Measurements from ENCODE around the gene MYH14. TPM values are rescaled to one million over a fixed set of nuclear protein-coding genes. Genes with fewer than 3 reads are reported as not detected.

The MYH14 gene
- total and polyA plus RNA-seq, 2 donors (not counting 1 experiment from before 2014, with no cell fraction given): not detected

GRCh38 chr19:50258918-50259372, 55.5 kb downstream of the MYH14 start:
- no peaks in the 10 kb centered on the region for H3K9me3 ChIP-seq (ENCODE audit: control insufficient read depth, insufficient read depth, low read depth, low read length)
- H3K4me3 ChIP-seq (replicated peaks in 1 of 4; ENCODE audit: control extremely low read depth in 1 of 4, insufficient read depth in 1 of 4, low read depth in 3 of 4, low read length in 4 of 4): no peak overlapping the region
- H3K27ac ChIP-seq (ENCODE audit: insufficient read depth, low read length): no peak overlapping the region
- no peaks in the 10 kb centered on the region for H3K27me3 ChIP-seq (ENCODE audit: control insufficient read depth, insufficient read depth, low read length)
- H3K9ac ChIP-seq (ENCODE audit: insufficient read depth, low read length): no peak overlapping the region
- H3K36me3 ChIP-seq (ENCODE audit: control insufficient read depth, insufficient read depth, low read length): no peaks in the 10 kb centered on the region
- no peak overlapping the region for H2AFZ ChIP-seq (ENCODE audit: low read length)
- H3K4me2 ChIP-seq (ENCODE audit: extremely low read depth, insufficient read depth, low read length): no peak overlapping the region
- no peaks in the 10 kb centered on the region for H3K79me2 ChIP-seq (ENCODE audit: control insufficient read depth, insufficient read depth, low read length)
- TF ChIP-seq CTCF (conservative IDR thresholded peaks at IDR 0.05 in 1 of 2, IDR thresholded peaks at IDR 0.05 in 1 of 2; ENCODE audit: low read depth in 1 of 2, low read length in 2 of 2) (peak in 1 of 2 donors; percentile 3), EZH2 (IDR thresholded peaks at IDR 0.05; ENCODE audit: low read length, missing control alignments) (no peak)
- no peak for DNase-seq (ENCODE audit: low read depth in 2 of 2)
- no peaks in the 10 kb centered on the region for H3K4me1 ChIP-seq (ENCODE audit: control insufficient read depth, extremely low read depth, insufficient read depth, low read length)
- H4K20me1 ChIP-seq (ENCODE audit: control insufficient read depth, extremely low read depth, insufficient read depth, low read length): no peaks in the 10 kb centered on the region

DNA sequence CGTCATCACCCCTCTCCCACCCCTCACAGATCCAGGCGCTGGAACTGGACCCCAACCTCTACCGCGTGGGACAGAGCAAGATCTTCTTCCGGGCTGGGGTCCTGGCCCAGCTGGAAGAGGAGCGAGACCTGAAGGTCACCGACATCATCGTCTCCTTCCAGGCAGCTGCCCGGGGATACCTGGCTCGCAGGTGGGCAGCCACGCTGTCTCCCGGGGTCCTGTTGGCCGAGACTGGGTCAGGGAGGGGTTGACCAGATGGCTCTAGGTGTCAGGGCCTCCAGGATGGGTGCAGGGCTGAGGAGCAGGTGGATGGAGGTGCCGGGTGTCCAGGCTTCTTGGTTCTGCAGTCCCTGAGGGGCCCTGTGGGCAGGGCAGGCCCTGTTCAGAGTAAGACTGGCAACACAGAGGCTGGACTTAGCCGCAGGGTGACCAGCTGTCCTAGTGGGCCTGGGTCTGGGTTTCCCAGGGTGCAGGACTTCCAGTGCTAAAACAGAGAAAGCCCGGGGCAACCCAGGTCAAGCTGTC, 58.1 kb downstream of the MYH14 start:
- no peak overlapping the region for H2AFZ ChIP-seq (ENCODE audit: low read length)
- H3K27ac ChIP-seq (ENCODE audit: insufficient read depth, low read length): no peak overlapping the region
- H3K9me3 ChIP-seq (ENCODE audit: control insufficient read depth, insufficient read depth, low read depth, low read length): no peaks in the 10 kb centered on the region
- TF ChIP-seq CTCF (conservative IDR thresholded peaks at IDR 0.05 in 1 of 2, IDR thresholded peaks at IDR 0.05 in 1 of 2; ENCODE audit: low read depth in 1 of 2, low read length in 2 of 2) (no peak), EZH2 (IDR thresholded peaks at IDR 0.05; ENCODE audit: low read length, missing control alignments) (no peak)
- no peaks in the 10 kb centered on the region for H3K79me2 ChIP-seq (ENCODE audit: control insufficient read depth, insufficient read depth, low read length)
- H3K27me3 ChIP-seq (ENCODE audit: control insufficient read depth, insufficient read depth, low read length): no peaks in the 10 kb centered on the region
- H3K4me2 ChIP-seq (ENCODE audit: extremely low read depth, insufficient read depth, low read length): no peak overlapping the region
- H3K4me1 ChIP-seq (ENCODE audit: control insufficient read depth, extremely low read depth, insufficient read depth, low read length): no peaks in the 10 kb centered on the region
- no peak for DNase-seq (ENCODE audit: low read depth in 2 of 2)
- H3K36me3 ChIP-seq (ENCODE audit: control insufficient read depth, insufficient read depth, low read length): no peaks in the 10 kb centered on the region
- no peaks in the 10 kb centered on the region for H4K20me1 ChIP-seq (ENCODE audit: control insufficient read depth, extremely low read depth, insufficient read depth, low read length)
- H3K4me3 ChIP-seq (replicated peaks in 1 of 4; ENCODE audit: control extremely low read depth in 1 of 4, insufficient read depth in 1 of 4, low read depth in 3 of 4, low read length in 4 of 4): no peak overlapping the region
- H3K9ac ChIP-seq (ENCODE audit: insufficient read depth, low read length): no peak overlapping the region

GRCh38 chr19:50263176-50263575, 59.8 kb downstream of the MYH14 start:
- Histone ChIP-seq H3K27me3 (ENCODE audit: control insufficient read depth, insufficient read depth, low read length) (no peaks in the 10 kb centered on the region), H3K4me3 (replicated peaks in 1 of 4; ENCODE audit: control extremely low read depth in 1 of 4, insufficient read depth in 1 of 4, low read depth in 3 of 4, low read length in 4 of 4) (no peak overlapping the region), H3K4me1 (ENCODE audit: control insufficient read depth, extremely low read depth, insufficient read depth, low read length) (no peaks in the 10 kb centered on the region), H3K36me3 (ENCODE audit: control insufficient read depth, insufficient read depth, low read length) (no peaks in the 10 kb centered on the region), H3K9ac (ENCODE audit: insufficient read depth, low read length) (no peak overlapping the region), H3K27ac (ENCODE audit: insufficient read depth, low read length) (no peak overlapping the region), H4K20me1 (ENCODE audit: control insufficient read depth, extremely low read depth, insufficient read depth, low read length) (no peaks in the 10 kb centered on the region), H3K9me3 (ENCODE audit: control insufficient read depth, insufficient read depth, low read depth, low read length) (no peaks in the 10 kb centered on the region), H3K4me2 (ENCODE audit: extremely low read depth, insufficient read depth, low read length) (no peak overlapping the region), H2AFZ (ENCODE audit: low read length) (no peak overlapping the region), H3K79me2 (ENCODE audit: control insufficient read depth, insufficient read depth, low read length) (no peaks in the 10 kb centered on the region)
- DNase-seq (ENCODE audit: low read depth in 2 of 2): no peak
- TF ChIP-seq EZH2 (IDR thresholded peaks at IDR 0.05; ENCODE audit: low read length, missing control alignments) (no peak), CTCF (conservative IDR thresholded peaks at IDR 0.05 in 1 of 2, IDR thresholded peaks at IDR 0.05 in 1 of 2; ENCODE audit: low read depth in 1 of 2, low read length in 2 of 2) (no peak)
